Measurements from ENCODE around the gene SOX4.

DNA sequence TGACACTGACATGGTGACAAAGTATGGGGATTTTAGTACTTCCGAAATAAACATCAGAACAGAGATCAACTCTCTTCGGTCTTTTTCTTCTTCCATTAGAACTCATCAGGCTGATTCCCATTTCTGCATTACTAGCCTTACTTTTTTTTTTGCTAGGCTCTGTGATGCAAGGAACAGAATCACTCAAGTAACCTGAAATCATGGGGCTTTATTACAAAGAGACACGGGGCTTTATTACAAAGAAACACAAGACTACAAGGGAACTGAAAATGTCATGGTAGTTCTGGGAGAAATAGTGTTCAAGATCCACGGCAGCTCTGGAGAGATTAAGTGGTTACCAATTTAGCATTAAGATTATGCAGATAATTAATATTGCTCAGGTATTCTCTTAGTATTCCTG is 11.6 kb downstream of the SOX4 start:
- TF ChIP-seq, protein P1, sequence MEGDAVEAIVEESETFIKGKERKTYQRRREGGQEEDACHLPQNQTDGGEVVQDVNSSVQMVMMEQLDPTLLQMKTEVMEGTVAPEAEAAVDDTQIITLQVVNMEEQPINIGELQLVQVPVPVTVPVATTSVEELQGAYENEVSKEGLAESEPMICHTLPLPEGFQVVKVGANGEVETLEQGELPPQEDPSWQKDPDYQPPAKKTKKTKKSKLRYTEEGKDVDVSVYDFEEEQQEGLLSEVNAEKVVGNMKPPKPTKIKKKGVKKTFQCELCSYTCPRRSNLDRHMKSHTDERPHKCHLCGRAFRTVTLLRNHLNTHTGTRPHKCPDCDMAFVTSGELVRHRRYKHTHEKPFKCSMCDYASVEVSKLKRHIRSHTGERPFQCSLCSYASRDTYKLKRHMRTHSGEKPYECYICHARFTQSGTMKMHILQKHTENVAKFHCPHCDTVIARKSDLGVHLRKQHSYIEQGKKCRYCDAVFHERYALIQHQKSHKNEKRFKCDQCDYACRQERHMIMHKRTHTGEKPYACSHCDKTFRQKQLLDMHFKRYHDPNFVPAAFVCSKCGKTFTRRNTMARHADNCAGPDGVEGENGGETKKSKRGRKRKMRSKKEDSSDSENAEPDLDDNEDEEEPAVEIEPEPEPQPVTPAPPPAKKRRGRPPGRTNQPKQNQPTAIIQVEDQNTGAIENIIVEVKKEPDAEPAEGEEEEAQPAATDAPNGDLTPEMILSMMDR (IDR thresholded peaks at IDR 0.05) = no peak
- no peak for TF ChIP-seq POLR2AphosphoS5 (IDR thresholded peaks at IDR 0.05)
- no peak for TF ChIP-seq POLR2A (IDR thresholded peaks at IDR 0.05)
- TF ChIP-seq EP300 (IDR thresholded peaks at IDR 0.05) = no peak
